DMS153 (cell line): ENCODE results near the gene CCSER1.
"Not testable (repeated sequence)": the region's sequence is repeated elsewhere in the genome, so short reads cannot be mapped to it uniquely, and the experiment has no call there.

Source experiments
- DNase-seq: peaks from one replicate; lab custom pipeline; 2025; lab: John Stamatoyannopoulos, UW

The CCSER1 gene

GRCh38 chr4:90840291-90840690 lies 713.1 kb downstream of the CCSER1 start:
- DNase-seq, result no peak

GRCh38 chr4:90840828-90841227 lies 713.6 kb downstream of the CCSER1 start:
- DNase-seq, result no peak

- no peak for DNase-seq
Measured at GRCh38 chr4:90841676-90842075, 714.5 kb downstream of the CCSER1 start.

- no peak for DNase-seq
Measured at GRCh38 chr4:90842960-90843359, 715.8 kb downstream of the CCSER1 start.

GRCh38 chr4:90844241-90844640 lies 717.0 kb downstream of the CCSER1 start:
- no peak for DNase-seq

- no peak for DNase-seq
Measured at GRCh38 chr4:90845777-90846176, 718.6 kb downstream of the CCSER1 start.

- no peak for DNase-seq
Measured at GRCh38 chr4:90852237-90852636, 725.0 kb downstream of the CCSER1 start.

- no peak for DNase-seq
Measured at GRCh38 chr4:90855111-90855510, 727.9 kb downstream of the CCSER1 start.

GRCh38 chr4:90857081-90857820 lies 730.1 kb downstream of the CCSER1 start:
- no peak for DNase-seq

- DNase-seq, result no peak
Measured at GRCh38 chr4:90875791-90876190, 748.6 kb downstream of the CCSER1 start.

GRCh38 chr4:90876296-90876695 lies 749.1 kb downstream of the CCSER1 start:
- no peak for DNase-seq

GRCh38 chr4:90883519-90883918 lies 756.3 kb downstream of the CCSER1 start:
- no peak for DNase-seq

- no peak for DNase-seq
Measured at GRCh38 chr4:90888571-90888970, 761.4 kb downstream of the CCSER1 start.

- DNase-seq, result no peak
Measured at GRCh38 chr4:90889171-90889570, 762.0 kb downstream of the CCSER1 start.

GRCh38 chr4:90903413-90903812 lies 776.2 kb downstream of the CCSER1 start:
- not testable (repeated sequence) for DNase-seq

GRCh38 chr4:90904021-90904420 lies 776.8 kb downstream of the CCSER1 start:
- DNase-seq, result no peak

GRCh38 chr4:90906239-90906638 lies 779.0 kb downstream of the CCSER1 start:
- no peak for DNase-seq

GRCh38 chr4:90911724-90912434 lies 784.7 kb downstream of the CCSER1 start:
- not testable (repeated sequence) for DNase-seq

GRCh38 chr4:90922174-90922573 lies 795.0 kb downstream of the CCSER1 start:
- no peak for DNase-seq

GRCh38 chr4:90926957-90927356 lies 799.8 kb downstream of the CCSER1 start:
- no peak for DNase-seq

- no peak for DNase-seq
Measured at GRCh38 chr4:90943311-90943710, 816.1 kb downstream of the CCSER1 start.

- no peak for DNase-seq
Measured at GRCh38 chr4:90946945-90947344, 819.8 kb downstream of the CCSER1 start.

GRCh38 chr4:90950385-90950841 lies 823.2 kb downstream of the CCSER1 start:
- DNase-seq, result peak; percentile 78
